Amniotic epithelial cell (primary cell): Measurements from ENCODE around the gene TM9SF4.
A peak's percentile ranks its signal among the peaks of the same experiment; 100 is the strongest.
"Not testable (repeated sequence)": the region's sequence is repeated elsewhere in the genome, so short reads cannot be mapped to it uniquely, and the experiment has no call there.

Experiments used
- DNase-seq: peaks from one replicate; pipeline ENCODE4 v3.0.0-alpha.2; 2010; ENCODE audit warnings: low read depth

The TM9SF4 gene

GRCh38 chr20:32189691-32190615, 80.4 kb downstream of the TM9SF4 start:
- DNase-seq: peak; percentile 35

GRCh38 chr20:32190616-32191415, 81.3 kb downstream of the TM9SF4 start:
- DNase-seq: no peak

DNA sequence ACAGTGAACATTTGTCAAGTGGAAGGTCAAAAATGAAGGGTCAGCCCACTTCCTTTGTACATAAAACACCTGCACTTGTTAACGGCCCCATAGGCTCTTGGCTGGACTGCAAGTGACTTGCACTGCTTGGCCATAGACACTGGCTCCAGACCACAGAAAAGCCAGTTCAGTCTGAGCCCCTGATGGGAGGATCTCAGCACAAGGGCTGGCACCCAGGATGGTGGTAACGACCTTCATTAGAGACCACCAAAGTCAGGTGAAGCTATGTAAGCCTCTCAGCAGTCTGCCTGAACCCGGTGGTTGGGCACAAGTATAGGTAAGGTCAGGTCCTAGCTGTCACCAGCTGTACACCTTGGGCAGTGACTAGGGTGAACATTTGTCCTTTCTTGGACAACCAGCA, 81.9 kb downstream of the TM9SF4 start:
- no peak for DNase-seq

GRCh38 chr20:32191873-32192272, 82.4 kb downstream of the TM9SF4 start:
- DNase-seq: peak; percentile 69

GRCh38 chr20:32192698-32193097, 83.2 kb downstream of the TM9SF4 start:
- no peak for DNase-seq

- not testable (repeated sequence) for DNase-seq
Observed at GRCh38 chr20:32193336-32193735, 83.8 kb downstream of the TM9SF4 start.

DNA sequence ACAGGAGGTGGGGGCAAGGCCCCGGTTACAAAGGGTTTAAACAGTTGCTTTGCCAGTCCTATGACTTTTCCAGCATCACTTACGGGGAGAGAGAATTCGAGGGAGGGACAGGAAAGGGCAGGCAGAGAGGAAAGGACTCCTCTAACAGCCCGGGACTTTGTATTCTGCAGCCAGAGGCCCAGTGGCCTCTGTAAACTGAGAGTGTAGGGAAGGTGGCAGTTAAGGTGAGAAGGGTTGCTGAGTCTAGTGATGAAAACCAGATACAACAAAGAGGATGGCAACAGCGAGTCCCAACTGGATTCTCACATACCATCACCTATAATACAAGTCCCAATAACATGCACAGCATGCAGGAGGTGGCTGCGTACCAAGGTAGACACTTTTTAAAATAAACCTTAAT, 84.5 kb downstream of the TM9SF4 start:
- no peak for DNase-seq

DNA sequence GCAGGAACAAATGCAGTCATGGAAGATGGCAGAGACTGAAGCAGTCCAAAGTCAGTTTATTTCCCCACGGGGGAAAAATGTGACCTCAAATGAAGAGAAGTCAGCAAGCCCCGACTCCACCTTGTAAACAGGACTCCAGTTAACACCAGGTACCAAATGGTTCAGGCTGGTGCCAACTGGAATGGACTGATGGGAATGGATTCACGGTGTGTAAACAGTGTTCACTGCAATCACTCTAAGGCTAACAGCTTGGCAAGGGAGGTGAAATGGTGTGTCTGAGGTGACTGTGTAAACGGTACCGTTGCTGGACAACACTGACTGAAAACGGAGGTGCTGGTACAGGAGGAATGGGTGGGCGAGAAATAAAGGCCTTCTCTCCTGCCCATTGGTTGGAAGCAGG, 86.1 kb downstream of the TM9SF4 start:
- no peak for DNase-seq

DNA sequence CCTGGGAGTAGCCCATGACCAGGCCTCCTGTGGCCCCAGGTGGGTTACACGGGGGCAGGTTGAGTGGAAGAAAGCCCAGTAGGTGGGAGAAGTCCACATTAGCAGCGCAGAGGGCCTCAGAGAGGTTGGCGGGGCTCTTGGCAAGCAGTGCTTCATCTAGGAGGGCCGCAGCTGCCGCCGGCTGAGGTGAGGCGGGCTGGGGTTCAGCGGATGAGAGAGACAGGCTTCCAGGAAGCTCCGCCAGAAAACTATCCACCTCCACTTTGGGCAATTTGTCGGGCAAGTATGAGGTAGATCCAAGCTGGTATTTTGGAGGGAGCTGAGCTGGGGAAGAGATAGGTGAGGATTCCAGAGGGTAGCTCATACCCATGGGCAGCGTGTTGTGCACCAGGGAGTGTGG, 87.1 kb downstream of the TM9SF4 start:
- DNase-seq: not testable (repeated sequence)

- not testable (repeated sequence) for DNase-seq
Observed at GRCh38 chr20:32197136-32197535, 87.6 kb downstream of the TM9SF4 start.

GRCh38 chr20:32199006-32199405, 89.5 kb downstream of the TM9SF4 start:
- no peak for DNase-seq

DNA sequence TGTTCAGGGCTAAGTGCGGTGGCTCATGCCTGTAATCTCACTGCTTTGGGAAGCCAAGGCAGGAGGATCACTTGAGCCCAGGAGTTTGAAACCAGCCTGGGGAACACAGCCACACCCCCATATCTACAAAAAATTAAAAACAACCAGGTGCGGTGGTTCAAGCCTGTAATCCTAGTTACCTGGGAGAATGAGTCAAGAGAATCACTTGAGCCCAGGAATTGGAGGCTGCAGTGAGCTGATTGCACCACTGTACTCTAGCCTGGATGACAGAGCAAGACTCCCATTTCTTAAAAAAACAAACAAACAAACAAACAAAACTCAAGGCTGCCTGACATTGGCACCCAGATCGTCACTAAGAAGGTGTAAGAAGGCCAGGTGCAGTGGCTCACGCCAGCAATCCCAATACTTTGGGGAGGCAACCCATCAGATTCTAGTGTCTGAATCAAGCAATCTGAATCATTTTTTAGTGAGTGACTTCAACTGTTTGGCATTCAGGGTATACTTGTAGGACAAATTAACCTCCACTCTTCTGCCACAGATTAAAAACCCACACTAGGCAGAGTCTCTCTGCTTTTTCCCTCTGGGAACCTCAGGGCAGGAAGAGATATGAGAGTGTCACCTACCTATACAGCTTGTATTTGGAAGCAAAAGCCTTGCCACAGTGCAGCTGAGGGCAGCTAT, 91.9 kb downstream of the TM9SF4 start:
- peak; percentile 38 for DNase-seq

- DNase-seq: no peak
Observed at GRCh38 chr20:32201977-32202363, 92.5 kb downstream of the TM9SF4 start.

DNA sequence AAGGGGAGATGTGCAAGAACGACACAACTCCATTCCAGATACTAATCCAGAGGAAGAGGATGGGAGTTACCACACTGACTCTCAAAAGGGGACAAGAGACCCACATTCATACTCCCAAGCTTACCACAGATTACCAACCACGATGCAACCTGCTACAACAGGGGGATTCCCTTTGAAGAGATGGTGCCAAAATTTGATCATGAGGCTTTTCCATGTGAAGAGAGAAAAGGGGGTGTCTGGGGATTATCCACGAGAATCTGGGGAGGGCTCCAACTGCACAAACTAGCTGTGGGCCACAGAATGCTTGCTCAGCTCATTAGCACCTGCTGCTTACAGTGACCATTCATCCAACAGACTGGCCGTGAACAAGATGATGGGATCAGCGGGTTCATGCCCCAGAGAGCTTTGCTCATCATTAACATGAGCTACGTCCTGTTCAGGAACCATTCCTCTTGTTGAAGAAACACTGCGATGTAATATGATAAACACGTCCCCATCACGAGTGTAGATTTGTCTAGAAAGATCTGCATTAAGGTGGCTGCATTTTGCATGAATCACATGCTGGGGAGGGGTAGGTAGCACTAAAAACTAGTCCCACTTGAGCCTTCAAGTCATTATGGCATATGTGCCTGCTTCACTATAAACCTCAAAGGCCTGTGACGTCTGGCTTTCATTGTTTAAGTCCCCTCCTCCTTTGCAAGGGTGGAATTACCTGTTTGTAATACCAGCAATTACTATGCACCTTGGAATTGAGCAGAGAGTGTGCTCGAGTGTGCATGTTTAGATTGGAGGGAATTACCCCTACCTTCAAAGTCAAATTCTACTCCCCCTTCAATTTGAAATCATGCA, 94.1 kb downstream of the TM9SF4 start:
- DNase-seq: peak; percentile 82

DNA sequence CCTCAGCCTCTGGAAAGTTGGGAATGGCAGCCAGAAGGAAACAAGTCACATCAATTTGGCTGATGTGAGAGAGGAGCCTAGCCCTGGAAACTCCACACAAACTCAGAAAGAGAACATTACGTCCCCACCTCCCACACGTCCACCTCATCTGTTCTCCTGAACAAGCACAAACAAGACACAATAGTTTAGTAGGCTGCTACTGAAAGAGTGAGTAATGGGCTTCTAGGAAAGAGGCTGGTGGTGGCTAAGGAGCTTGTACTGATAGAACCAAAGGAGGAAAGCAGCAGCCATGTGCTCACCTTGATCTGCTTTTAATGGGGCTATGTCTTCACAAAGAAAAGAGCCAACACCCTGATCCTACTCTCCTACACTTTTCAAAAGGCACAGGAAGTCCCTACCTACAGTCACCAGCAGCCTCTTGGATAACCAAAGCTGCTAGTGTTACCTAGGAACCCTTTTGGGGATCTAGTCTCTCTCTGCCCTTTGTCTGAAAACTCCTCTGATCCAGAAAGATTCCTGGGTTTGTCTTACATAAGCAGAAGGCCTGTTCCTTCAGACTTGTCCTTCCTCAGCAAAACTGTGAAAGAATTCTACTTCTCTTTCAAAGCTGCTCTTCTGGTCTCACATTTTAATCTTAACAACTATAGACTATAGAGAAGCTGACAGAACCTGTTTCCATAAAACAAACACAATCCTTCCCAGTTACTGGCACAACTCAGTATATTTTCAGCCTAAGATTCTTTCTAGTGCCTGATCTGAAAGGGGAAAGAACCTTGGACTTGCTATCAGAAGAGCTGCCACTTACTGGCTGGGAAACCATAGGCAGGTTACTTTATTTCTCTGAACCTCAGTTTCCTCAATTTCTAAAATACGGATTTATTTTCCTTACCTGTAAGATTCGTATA, 94.9 kb downstream of the TM9SF4 start:
- peak; percentile 94 for DNase-seq

GRCh38 chr20:32205110-32205842, 95.8 kb downstream of the TM9SF4 start:
- DNase-seq: peak; percentile 75

DNA sequence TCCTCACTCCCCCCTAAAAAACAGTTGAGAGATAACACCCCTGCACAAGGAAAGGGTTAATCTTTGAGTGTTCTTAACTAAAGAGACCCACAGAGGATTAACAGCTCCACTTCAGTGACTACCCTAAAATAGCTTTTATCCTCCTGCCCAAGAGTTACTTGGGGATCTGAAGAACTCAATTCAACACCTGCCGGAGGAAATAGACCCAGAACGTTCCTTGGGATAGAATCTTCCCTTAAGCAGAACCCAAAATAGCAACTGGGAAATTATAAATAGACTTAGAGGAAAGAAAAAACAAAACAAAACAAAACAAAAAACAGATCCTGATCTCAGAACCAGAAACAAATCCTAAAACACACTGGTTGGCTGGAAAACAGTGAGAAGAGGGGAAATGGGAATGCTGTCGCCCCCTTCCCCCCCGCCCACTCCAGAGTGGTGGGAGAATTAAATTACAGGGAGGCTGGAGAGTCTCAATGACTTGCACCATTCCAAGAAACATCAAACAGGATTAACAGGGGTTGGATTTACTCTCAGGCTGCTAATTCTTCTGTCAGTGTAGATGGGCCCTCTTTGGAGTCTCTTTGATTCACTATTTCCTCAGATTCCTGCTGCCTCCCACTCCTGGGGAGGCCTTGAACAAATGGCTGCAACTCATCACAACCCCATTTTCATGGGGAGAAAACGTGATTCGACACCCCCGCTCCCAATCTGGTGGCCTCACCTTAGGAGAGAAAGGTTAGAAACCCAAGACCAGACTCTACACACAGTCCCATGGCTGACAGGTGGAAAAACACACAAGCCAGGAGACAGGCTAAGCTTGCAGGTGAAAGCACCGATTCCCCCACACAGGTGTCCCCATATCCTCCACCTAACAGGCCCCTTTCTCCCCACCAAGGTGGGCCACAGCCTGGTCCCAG, 96.6 kb downstream of the TM9SF4 start:
- DNase-seq: peak; percentile 36

DNA sequence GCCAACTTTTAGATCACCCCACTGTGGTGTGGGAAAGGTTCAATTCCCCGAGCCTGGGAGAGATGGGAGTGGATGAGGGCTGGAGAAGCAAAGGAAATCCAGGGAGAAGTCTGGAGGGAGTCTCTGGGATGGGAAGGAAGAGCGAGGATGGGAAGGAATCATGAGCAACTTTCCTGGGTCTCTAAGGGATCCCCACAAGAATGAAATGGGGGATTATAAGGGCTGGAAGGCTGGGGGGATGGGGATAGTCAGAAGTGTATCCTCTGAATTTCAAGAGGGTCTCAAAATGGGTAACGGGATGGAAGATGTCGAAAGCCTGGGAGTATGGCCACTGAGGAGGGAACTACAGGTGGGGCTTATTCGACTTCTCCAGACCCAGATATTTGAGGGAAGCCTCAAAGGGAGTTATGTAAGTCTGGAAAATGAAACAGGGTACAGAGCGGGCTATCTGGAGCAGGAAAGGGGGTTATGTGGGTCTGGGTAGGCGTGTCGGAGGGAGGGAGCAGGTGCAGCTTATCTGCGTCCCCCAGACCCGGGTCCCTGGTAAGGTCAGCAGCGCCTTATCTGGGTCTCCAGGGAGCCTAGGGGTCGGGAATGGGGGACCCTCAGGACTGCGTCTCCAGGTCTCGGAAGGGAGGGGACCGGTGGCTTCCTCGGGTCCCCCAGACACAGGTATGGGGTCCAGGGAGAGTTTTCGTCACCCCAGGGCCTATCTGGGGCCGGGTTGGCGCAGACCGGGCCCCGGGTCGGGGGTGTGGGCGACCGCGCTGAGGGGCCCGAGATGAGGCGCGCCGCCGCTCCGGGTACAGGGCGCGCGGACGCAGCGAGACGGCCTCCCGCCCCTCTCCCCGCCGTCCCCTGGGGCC, 97.5 kb downstream of the TM9SF4 start:
- no peak for DNase-seq
